ENCODE data around the gene CFI. TPM values are rescaled to one million over a fixed set of nuclear protein-coding genes. Genes with fewer than 3 reads are reported as not detected.
A peak's percentile ranks its signal among the peaks of the same experiment; 100 is the strongest.

CFI gene
- total RNA-seq (248 TPM), polyA plus RNA-seq (ENCODE audit: insufficient read depth, low read depth, low replicate concordance) (191 TPM)
- long read RNA-seq, donor 1, partial matches to known transcripts = 0 of 3 reads
- long read RNA-seq, donor 1, other reads (novel, unspliced or antisense) = 0 of 3 reads
- long read RNA-seq, donor 2, partial matches to known transcripts = 11 of 18 reads
- long read RNA-seq, donor 2, other reads (novel, unspliced or antisense) = 0 of 18 reads
- long read RNA-seq, donor 3, transcript CFI-204 (3 exons, 667 nt) = major isoform, 8 of 15 reads
- long read RNA-seq, donor 3, partial matches to known transcripts = 7 of 15 reads
- long read RNA-seq, donor 3, other reads (novel, unspliced or antisense) = 0 of 15 reads
- long read RNA-seq, donor 4, partial matches to known transcripts = 0 of 1 reads
- long read RNA-seq, donor 4, other reads (novel, unspliced or antisense) = 0 of 1 reads
- long read RNA-seq, donor 5 = 0 reads
- long read RNA-seq, donor 6, partial matches to known transcripts = 0 of 2 reads
- long read RNA-seq, donor 6, other reads (novel, unspliced or antisense) = 0 of 2 reads
- long read RNA-seq, donor 7, transcript CFI-204 (3 exons, 667 nt) = major isoform, 6 of 22 reads
- long read RNA-seq, donor 7, partial matches to known transcripts = 8 of 22 reads
- long read RNA-seq, donor 7, other reads (novel, unspliced or antisense) = 5 of 22 reads
- long read RNA-seq, donor 8, partial matches to known transcripts = 0 of 4 reads
- long read RNA-seq, donor 8, other reads (novel, unspliced or antisense) = 0 of 4 reads
- long read RNA-seq, donor 9, partial matches to known transcripts = 0 of 2 reads
- long read RNA-seq, donor 9, other reads (novel, unspliced or antisense) = 0 of 2 reads
- long read RNA-seq, donor 10, partial matches to known transcripts = 26 of 30 reads
- long read RNA-seq, donor 10, other reads (novel, unspliced or antisense) = 0 of 30 reads

DNA sequence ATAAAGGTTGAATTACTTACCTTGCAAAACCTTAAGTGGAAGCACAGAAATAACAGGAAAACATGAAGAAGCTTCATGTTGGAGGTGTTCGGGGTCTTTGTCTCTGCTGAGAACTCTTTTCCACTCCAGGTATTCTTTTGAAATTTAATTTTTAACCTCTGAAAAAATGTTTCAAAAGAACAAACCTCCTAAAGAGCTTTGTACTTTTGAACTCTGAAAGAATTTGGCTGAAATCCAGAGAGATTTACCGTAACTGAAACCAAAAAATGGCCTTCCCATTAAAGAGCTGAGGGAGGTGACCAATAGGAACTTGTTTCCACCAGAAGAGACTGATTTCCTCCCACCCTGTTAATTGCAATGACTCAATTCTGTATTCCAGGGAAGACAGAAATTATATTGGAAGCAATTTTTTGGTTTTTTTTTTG, at the start of gene CFI:
Gene CFI, minus strand, starts transcription at position 105 of the 425 bp plus-strand sequence. Its CDS starts 28 bp downstream, at position 77.
- peak; percentile 99 for FAIRE-seq

DNA sequence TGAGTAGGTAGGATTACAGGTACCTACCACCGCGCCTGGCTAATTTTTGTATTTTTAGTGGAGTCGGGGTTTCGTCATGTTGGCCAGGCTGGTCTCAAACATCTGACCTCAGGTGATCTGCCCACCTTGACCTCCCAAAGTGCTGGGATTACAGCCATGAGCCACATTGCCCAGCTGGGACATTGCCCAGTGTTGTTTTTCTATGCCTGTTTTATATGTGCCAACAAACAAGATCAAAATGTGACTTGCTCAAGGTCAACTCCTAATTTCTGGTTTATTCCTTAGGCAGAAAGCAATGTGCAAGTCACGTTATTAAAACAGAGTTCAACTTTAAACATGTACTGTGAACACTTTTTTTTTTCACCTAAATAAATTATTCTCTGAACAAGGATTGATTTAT, 48.8 kb upstream of the CFI start:
- no peaks in the 10 kb centered on the region for H3K9me3 ChIP-seq (ENCODE audit: control insufficient read depth in 2 of 3, insufficient read depth in 1 of 3, low read length in 3 of 3)
- no peak overlapping the region for H3K9ac ChIP-seq (ENCODE audit: low read length in 3 of 3)
- H3K36me3 ChIP-seq (ENCODE audit: control insufficient read depth in 2 of 3, insufficient read depth in 3 of 3, low read length in 3 of 3) = no peaks in the 10 kb centered on the region
- no peaks in the 10 kb centered on the region for H3K4me1 ChIP-seq (ENCODE audit: control insufficient read depth in 2 of 3, insufficient read depth in 2 of 3, low read depth in 1 of 3, low read length in 3 of 3)
- H3K27ac ChIP-seq (ENCODE audit: low read depth in 2 of 2, low read length in 2 of 2) = peak overlapping the region; percentile 5 to 17
- DNase-seq (no peak), FAIRE-seq (no peak)
- H3K4me3 ChIP-seq (ENCODE audit: low read length in 3 of 3) = no peak overlapping the region
- TF ChIP-seq, protein P1, sequence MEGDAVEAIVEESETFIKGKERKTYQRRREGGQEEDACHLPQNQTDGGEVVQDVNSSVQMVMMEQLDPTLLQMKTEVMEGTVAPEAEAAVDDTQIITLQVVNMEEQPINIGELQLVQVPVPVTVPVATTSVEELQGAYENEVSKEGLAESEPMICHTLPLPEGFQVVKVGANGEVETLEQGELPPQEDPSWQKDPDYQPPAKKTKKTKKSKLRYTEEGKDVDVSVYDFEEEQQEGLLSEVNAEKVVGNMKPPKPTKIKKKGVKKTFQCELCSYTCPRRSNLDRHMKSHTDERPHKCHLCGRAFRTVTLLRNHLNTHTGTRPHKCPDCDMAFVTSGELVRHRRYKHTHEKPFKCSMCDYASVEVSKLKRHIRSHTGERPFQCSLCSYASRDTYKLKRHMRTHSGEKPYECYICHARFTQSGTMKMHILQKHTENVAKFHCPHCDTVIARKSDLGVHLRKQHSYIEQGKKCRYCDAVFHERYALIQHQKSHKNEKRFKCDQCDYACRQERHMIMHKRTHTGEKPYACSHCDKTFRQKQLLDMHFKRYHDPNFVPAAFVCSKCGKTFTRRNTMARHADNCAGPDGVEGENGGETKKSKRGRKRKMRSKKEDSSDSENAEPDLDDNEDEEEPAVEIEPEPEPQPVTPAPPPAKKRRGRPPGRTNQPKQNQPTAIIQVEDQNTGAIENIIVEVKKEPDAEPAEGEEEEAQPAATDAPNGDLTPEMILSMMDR (IDR thresholded peaks at IDR 0.05; ENCODE audit: borderline replicate concordance, extremely low read depth, insufficient read depth) = no peak
- H3K27me3 ChIP-seq (ENCODE audit: control insufficient read depth, insufficient read depth, low read length) = no peaks in the 10 kb centered on the region
- intact Hi-C loops (cut with DNase I) = no loop called here

More for the DNA sequence above, at the start of gene CFI:
- TF ChIP-seq, protein P1 (IDR thresholded peaks at IDR 0.05; ENCODE audit: borderline replicate concordance, extremely low read depth, insufficient read depth) = no peak
- H3K9me3 ChIP-seq (ENCODE audit: control insufficient read depth in 2 of 3, insufficient read depth in 1 of 3, low read length in 3 of 3) = no peaks in the 10 kb centered on the region
- H3K27ac ChIP-seq (ENCODE audit: low read depth in 2 of 2, low read length in 2 of 2) = peak within 1 kb of the TSS; percentile 47 to 67
- no peaks in the 10 kb centered on the region for H3K27me3 ChIP-seq (ENCODE audit: control insufficient read depth, insufficient read depth, low read length)
- peak within 1 kb of the TSS in 2 of 3 donors; percentile 31 to 43 for H3K9ac ChIP-seq (ENCODE audit: low read length in 3 of 3)
- peaks cover 0 to 8% (median 7%) of the 10 kb centered on the region in 3 donors for H3K4me1 ChIP-seq (ENCODE audit: control insufficient read depth in 2 of 3, insufficient read depth in 2 of 3, low read depth in 1 of 3, low read length in 3 of 3)
- no peaks in the 10 kb centered on the region for H3K36me3 ChIP-seq (ENCODE audit: control insufficient read depth in 2 of 3, insufficient read depth in 3 of 3, low read length in 3 of 3)
- intact Hi-C loops (cut with DNase I) = loop anchor here (10.0 kb wide), 1 partner anchor 97 kb away; the partner anchor contains the start of gene CASP6
- H3K4me3 ChIP-seq (ENCODE audit: low read length in 3 of 3) = peak within 1 kb of the TSS; percentile 40 to 65 (median 63)
- peak in 2 of 5 donors; percentile 82 to 84 for DNase-seq

GRCh38 chr4:109848501-109848900, 46.7 kb upstream of the CFI start:
- H3K36me3 ChIP-seq (ENCODE audit: control insufficient read depth in 2 of 3, insufficient read depth in 3 of 3, low read length in 3 of 3) = no peaks in the 10 kb centered on the region
- H3K4me3 ChIP-seq (ENCODE audit: low read length in 3 of 3) = peak overlapping the region in 1 of 3 donors; percentile 9
- FAIRE-seq = no peak
- intact Hi-C loops (cut with DNase I) = no loop called here
- H3K27ac ChIP-seq (ENCODE audit: low read depth in 2 of 2, low read length in 2 of 2) = no peak overlapping the region
- H3K9me3 ChIP-seq (ENCODE audit: control insufficient read depth in 2 of 3, insufficient read depth in 1 of 3, low read length in 3 of 3) = no peaks in the 10 kb centered on the region
- H3K27me3 ChIP-seq (ENCODE audit: control insufficient read depth, insufficient read depth, low read length) = no peaks in the 10 kb centered on the region
- TF ChIP-seq, protein P1 (IDR thresholded peaks at IDR 0.05; ENCODE audit: borderline replicate concordance, extremely low read depth, insufficient read depth) = no peak
- no peak for DNase-seq
- no peak overlapping the region for H3K9ac ChIP-seq (ENCODE audit: low read length in 3 of 3)
- no peaks in the 10 kb centered on the region for H3K4me1 ChIP-seq (ENCODE audit: control insufficient read depth in 2 of 3, insufficient read depth in 2 of 3, low read depth in 1 of 3, low read length in 3 of 3)
